Natural killer cell (primary cell): ENCODE results near the gene SNX19. TPM values are rescaled to one million over a fixed set of nuclear protein-coding genes. Genes with fewer than 3 reads are reported as not detected.

ENCODE experiments used
- ATAC-seq, 3 donors: fragments of 150-1000 bp in 2 of 3; fragments of 200-7000 bp in 1 of 3; cut with Tn5 transposase; 1 replicate in 1 of 3; 2 replicates in 2 of 3; pipeline ENCODE4 v1.10.0; 2021; ENCODE audit warnings: mild to moderate bottlenecking in 2 of 3, moderate library complexity in 2 of 3
- DNase-seq, 2 donors: peaks; one replicate each; pipeline versions ENCODE4 v3.0.0 to v3.0.0-alpha.2; 2013 to 2021; ENCODE audit warnings: mixed read lengths in 1 of 2
- H3K27ac ChIP-seq: one replicate; pipeline ENCODE4 v1.5.1; 2013; ENCODE audit warnings: mild to moderate bottlenecking, low read length
- H3K27me3 ChIP-seq: one replicate; pipeline ENCODE4 v1.6.1; 2013; ENCODE audit warnings: low read length; ENCODE audit not compliant: control insufficient read depth, insufficient read depth
- H3K36me3 ChIP-seq: one replicate; pipeline ENCODE4 v1.6.1; 2013; ENCODE audit warnings: low read length; ENCODE audit not compliant: control insufficient read depth, insufficient read depth
- H3K4me1 ChIP-seq: one replicate; pipeline ENCODE4 v1.6.1; 2013; ENCODE audit warnings: low read length; ENCODE audit not compliant: control insufficient read depth, insufficient read depth
- H3K4me3 ChIP-seq: one replicate; pipeline ENCODE4 v1.5.1; 2013; ENCODE audit warnings: low read length
- H3K9me3 ChIP-seq: one replicate; pipeline ENCODE4 v1.6.1; 2013; ENCODE audit warnings: low read length; ENCODE audit not compliant: control insufficient read depth, insufficient read depth
- H3K27ac Mint-ChIP-seq, 2 donors: one replicate each; pipeline ENCODE4 v1.8.0; 2022; ENCODE audit warnings: mild to moderate bottlenecking in 2 of 2, mixed read lengths in 2 of 2, moderate library complexity in 1 of 2
- H3K27me3 Mint-ChIP-seq, 2 donors: one replicate each; pipeline ENCODE4 v1.8.0; 2022; ENCODE audit warnings: low read depth in 2 of 2, mixed read lengths in 2 of 2
- H3K36me3 Mint-ChIP-seq: one replicate; pipeline ENCODE4 v1.8.0; 2022; ENCODE audit warnings: mixed read lengths
- H3K4me1 Mint-ChIP-seq, 2 donors: one replicate each; pipeline ENCODE4 v1.8.0; 2022; ENCODE audit warnings: mixed read lengths in 2 of 2
- H3K4me3 Mint-ChIP-seq: one replicate; pipeline ENCODE4 v1.8.0; 2022; ENCODE audit warnings: mild to moderate bottlenecking, moderate library complexity, mixed read lengths
- H3K9me3 Mint-ChIP-seq, 2 donors: one replicate each; pipeline ENCODE4 v1.8.0; 2022; ENCODE audit warnings: mixed read lengths in 2 of 2
- CTCF ChIP-seq: fragments of 200-600 bp; IDR thresholded peaks from one replicate; pipeline ENCODE4 v1.8.0; 2022; ENCODE audit warnings: antibody characterized with exemption
- WGBS: methylation state at CpG from one replicate; pipeline ENCODE4 v1.1.7; 2013; ENCODE audit warnings: missing lambda C conversion rate; ENCODE audit not compliant: insufficient coverage; 5-methylcytosine and 5-hydroxymethylcytosine counted together
- intact Hi-C: fragments of 100-400 bp; cut with micrococcal nuclease; formaldehyde crosslinking; loops from one replicate; pipeline ENCODE4 v1.14.2; 2022
- total RNA-seq, 4 donors: library from RNA; stranded (reverse); fragments of 120-200 nt in 1 of 4; gene quantifications; one replicate each; pipeline versions ENCODE4 v1.2.3 to v1.2.4, GENCODE V29; 2013 to 2022

Gene SNX19
- total RNA-seq, 3 donors from 2014 or later (not counting 1 experiment from before 2014, with no cell fraction given): 65.4 to 76.6 (median 72.0) TPM

DNA sequence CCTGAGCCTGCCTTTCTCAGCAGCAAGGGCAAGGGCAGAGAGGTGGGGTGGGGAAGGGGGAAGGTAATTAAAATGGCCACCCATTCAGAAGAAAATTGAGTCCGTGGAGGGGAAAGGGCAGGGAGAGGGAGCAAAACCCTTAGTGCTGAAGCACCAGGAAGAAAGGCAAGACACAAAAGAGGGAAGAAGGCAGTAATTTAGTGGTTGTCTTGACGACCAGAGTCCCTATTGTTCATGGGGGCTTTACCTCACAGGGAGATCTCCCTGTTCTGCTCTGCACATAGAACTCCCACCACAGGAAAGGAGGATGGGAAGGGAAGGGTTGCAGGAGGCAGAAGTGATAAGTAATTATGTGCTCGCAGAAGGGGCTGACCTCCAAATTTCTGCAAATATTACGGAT is 23.4 kb downstream of the SNX19 start:
- no peak for TF ChIP-seq CTCF
- H3K36me3 Mint-ChIP-seq: peaks cover 12% of the 10 kb centered on the region
- no peak overlapping the region for H3K27ac Mint-ChIP-seq
- no peak for DNase-seq
- no peak for ATAC-seq
- no peaks in the 10 kb centered on the region for H3K9me3 Mint-ChIP-seq
- no peaks in the 10 kb centered on the region for H3K9me3 ChIP-seq
- no peak overlapping the region for H3K4me3 Mint-ChIP-seq
- no peaks in the 10 kb centered on the region for H3K4me1 ChIP-seq
- H3K27me3 Mint-ChIP-seq: no peaks in the 10 kb centered on the region
- 49% methylated on average over 4 of the region's 4 CpGs for WGBS
- H3K27ac ChIP-seq: no peak overlapping the region
- peaks cover under 1 to 6% of the 10 kb centered on the region in 2 donors for H3K4me1 Mint-ChIP-seq
- no peak overlapping the region for H3K4me3 ChIP-seq
- intact Hi-C loops: no loop called here
- H3K27me3 ChIP-seq: no peaks in the 10 kb centered on the region
- peaks cover 69% of the 10 kb centered on the region for H3K36me3 ChIP-seq

DNA sequence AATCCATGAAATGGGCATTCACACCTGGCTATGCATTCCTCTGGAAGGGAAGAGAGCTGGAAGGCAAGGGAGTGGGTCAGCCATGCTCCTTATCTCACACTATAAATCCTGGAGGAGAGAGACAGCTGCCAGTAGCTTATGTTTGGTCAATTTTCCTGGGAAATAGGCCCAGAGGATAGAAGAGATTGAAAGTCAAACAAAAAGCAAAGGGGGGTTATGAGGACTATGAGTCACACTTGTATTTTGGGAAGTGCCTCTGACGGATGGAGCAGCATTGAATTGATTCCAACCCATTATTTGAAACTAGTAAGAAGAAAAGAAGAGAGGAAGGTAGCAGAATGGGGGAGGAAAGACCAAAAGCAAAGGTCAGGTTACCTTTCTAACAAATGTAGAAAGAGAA is 25.0 kb downstream of the SNX19 start:
- WGBS: 100% methylated on average over 1 of the region's 1 CpG
- Mint-ChIP-seq H3K9me3 (no peaks in the 10 kb centered on the region), H3K4me3 (no peak overlapping the region)

DNA sequence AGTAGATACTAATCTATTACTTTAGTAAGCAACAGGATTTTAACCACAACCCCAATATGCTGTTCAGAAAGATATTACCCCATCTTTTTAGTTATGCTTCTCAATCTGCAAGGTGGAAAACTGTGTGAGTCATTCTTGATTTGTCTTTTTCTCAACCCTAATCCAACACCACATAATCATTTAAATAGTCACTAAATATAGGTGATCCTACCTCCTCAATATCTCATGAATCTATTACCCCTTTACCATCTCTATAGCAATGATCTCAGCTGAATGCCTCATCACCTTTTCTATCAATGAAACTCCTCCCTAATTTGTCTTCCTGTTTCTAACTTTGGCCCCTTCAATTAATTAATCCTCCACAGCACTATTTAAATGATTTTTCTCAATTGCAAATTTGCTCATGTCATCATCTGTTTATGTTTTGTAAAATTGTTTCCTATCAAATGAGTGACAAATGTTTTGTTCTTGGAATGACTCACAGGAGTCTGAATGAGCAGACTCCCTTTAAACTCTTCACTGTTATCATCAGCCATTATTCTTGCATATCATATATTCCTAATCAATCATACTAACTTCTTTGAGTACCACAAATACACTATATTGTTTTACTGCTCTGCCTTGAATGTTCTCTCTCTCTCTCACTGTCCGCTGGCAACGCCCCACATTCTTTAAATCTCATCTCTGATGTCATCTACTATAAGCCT is 26.1 kb downstream of the SNX19 start:
- Mint-ChIP-seq H3K27me3 (no peaks in the 10 kb centered on the region), H3K4me3 (no peak overlapping the region), H3K9me3 (no peaks in the 10 kb centered on the region), H3K36me3 (no peaks in the 10 kb centered on the region), H3K27ac (no peak overlapping the region), H3K4me1 (peaks cover 0 to 5% of the 10 kb centered on the region in 2 donors)
- ATAC-seq (no peak), DNase-seq (no peak)
- TF ChIP-seq CTCF: no peak
- intact Hi-C loops: no loop called here
- Histone ChIP-seq H3K4me1 (no peaks in the 10 kb centered on the region), H3K27me3 (no peaks in the 10 kb centered on the region), H3K9me3 (no peaks in the 10 kb centered on the region), H3K4me3 (no peak overlapping the region), H3K36me3 (peaks cover 60% of the 10 kb centered on the region), H3K27ac (no peak overlapping the region)
- 97% methylated on average over 1 of the region's 2 CpGs for WGBS

More for the DNA sequence above, 25.0 kb downstream of the SNX19 start:
- Histone ChIP-seq H3K27ac (no peak overlapping the region), H3K36me3 (peaks cover 65% of the 10 kb centered on the region), H3K9me3 (no peaks in the 10 kb centered on the region), H3K4me3 (no peak overlapping the region), H3K27me3 (no peaks in the 10 kb centered on the region), H3K4me1 (no peaks in the 10 kb centered on the region)
- Mint-ChIP-seq H3K36me3 (peaks cover 9% of the 10 kb centered on the region), H3K4me1 (peaks cover 0 to 5% of the 10 kb centered on the region in 2 donors), H3K27ac (no peak overlapping the region), H3K27me3 (no peaks in the 10 kb centered on the region)
- DNase-seq (no peak), ATAC-seq (no peak)
- intact Hi-C loops: no loop called here
- TF ChIP-seq CTCF: no peak

DNA sequence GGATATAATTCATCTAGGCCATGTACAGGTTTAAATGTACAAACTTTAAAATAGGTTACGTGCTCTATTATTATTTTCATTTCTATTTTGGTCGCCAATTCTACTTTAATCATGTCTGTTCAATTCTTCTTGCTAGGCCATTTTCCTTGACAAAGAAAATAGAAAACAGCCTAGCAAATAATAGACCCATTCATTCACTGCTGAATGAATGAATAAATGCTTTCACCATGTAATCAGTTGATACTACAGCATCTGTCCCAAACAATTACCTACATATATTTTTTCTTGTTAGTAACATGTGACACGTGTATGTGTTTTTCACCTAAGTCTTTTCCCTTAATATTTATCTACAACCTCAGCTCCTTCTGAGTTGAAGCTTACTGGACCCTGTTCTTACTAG is 27.5 kb downstream of the SNX19 start:
- no peaks in the 10 kb centered on the region for H3K9me3 ChIP-seq
- Mint-ChIP-seq H3K4me3 (no peak overlapping the region), H3K27ac (no peak overlapping the region), H3K9me3 (no peaks in the 10 kb centered on the region), H3K27me3 (no peaks in the 10 kb centered on the region), H3K4me1 (peaks cover 0 to 5% of the 10 kb centered on the region in 2 donors), H3K36me3 (peaks cover 3% of the 10 kb centered on the region)
- 95% methylated on average over 3 of the region's 3 CpGs for WGBS
- ATAC-seq (no peak), DNase-seq (no peak)
- H3K4me1 ChIP-seq: no peaks in the 10 kb centered on the region
- no peaks in the 10 kb centered on the region for H3K27me3 ChIP-seq
- no peak overlapping the region for H3K4me3 ChIP-seq
- peaks cover 56% of the 10 kb centered on the region for H3K36me3 ChIP-seq
- intact Hi-C loops: no loop called here
- no peak for TF ChIP-seq CTCF
- no peak overlapping the region for H3K27ac ChIP-seq
